HG03575 (cell line): ENCODE data around the gene SPATA16.

Source experiments
- ATAC-seq: cut with Tn5 transposase; IDR thresholded peaks from one replicate; pipeline ENCODE4 v1.9.1; 2021; ENCODE audit not compliant: unreplicated experiment, insufficient number of reproducible peaks, low FRiP score; ENCODE audit errors: extremely low read depth

The SPATA16 gene

DNA sequence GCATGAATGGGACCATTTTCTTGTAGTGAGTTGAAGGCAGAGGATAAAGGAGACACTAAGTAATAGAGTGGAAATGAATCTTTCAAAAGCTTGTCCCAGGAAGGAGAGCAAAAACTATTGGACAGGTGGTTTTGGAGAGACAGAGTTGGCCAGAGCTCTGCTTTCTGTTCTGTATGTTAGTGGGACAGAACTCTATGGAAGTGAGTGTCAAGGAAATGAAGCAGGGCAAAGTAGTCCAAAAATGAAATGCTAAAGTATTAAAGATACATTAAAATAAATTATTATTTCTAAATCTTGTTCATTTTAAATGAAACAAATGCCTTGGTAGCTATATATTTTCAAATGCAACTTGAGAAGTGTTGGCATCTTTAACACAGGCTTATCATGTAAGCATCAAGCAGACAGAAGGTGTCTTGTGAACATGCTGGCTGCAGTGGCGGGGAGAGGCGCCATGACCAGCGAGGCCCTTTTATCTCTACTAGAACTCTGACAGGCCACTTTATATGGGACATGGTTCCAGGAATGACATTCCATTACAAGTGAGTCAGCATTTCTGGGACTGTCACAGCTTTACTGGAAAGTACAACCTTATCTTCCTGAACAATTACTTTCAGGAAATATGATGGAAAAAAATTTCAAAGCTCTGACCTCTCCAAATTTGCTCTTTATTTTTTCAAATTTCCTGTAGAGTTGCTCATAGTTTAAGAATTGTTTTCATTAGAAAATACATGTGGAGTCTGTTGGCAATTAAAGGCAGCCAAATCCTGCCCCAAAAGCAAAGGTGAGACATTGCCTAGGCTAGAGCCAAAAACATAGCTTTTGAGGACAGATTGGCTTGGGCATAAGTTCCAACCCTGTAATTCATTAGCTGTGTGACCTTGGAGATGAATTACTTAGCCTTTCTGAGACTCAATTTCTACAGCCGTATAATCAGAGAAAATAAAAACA is 284.0 kb downstream of the SPATA16 start:
- ATAC-seq: no peak

DNA sequence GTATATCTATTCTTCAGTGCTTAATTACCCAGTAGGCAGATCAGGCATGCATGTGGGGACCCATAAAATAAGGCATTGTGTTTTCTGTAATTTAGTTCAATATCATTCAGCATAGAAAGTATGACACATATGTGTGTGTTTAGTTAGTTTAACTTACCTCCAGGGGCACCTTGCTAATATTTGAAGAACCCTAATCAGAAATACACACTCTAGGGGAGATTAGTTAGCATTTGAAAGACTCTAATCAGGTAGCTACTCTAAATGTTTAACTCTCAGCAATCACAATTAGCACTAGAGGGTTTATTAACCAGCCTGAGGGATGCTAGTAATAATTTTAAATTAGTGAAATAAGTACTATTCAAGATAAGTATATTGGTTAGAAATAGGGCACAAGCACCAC is 286.0 kb downstream of the SPATA16 start:
- ATAC-seq: no peak

DNA sequence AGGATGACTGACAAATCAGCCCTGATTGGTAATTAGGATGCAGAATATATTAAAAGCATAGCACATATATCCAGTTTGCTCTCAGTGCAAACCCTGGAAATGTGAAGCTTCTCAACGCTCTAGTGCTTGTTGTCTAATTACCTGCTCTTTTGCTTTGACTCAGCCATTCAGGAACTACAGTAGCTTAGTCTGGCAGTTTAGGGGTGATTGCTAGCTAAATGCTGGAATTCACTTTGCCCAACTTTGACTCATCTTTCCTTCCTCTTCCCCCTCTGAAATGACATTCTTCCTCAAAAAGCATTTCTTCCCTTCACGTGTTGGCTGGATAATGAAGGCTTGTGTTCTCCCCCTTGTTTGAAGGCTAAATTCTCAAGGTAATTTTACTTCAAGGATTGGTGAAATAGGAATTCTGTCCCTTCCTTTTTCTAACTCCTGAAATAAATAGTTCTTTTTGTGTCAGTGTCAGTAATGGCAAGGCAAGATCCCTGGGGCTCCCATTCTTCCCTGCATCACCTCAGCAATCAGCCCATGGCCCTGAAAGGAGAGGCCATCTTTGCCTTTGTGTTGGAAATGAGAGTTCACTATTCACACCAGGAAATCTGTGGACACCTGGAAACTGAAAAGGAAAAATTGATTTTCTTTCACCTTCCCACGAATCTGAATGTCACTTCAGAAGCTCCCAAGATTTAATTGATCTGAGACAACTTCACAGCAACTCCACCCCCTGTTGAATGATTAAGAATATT is 286.9 kb downstream of the SPATA16 start:
- ATAC-seq: no peak

DNA sequence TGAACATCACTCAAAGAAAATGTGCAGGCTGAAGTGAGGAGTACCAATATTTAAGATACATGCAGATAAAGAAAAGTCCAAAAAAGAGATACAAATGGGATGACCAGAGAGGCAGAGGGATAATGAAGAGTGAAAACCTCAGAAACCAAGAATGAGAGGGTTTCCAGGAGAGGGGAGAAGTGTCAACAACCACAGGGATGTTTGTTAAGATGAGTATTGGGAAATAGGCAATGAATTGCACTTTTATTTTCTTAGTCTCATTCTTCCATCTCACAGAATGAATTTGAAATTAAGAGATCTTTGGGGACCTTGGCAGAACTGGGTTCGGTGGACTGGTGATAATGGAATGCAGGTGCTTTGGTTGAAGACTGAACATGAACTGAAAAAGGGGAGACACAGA is 288.0 kb downstream of the SPATA16 start:
- no peak for ATAC-seq

DNA sequence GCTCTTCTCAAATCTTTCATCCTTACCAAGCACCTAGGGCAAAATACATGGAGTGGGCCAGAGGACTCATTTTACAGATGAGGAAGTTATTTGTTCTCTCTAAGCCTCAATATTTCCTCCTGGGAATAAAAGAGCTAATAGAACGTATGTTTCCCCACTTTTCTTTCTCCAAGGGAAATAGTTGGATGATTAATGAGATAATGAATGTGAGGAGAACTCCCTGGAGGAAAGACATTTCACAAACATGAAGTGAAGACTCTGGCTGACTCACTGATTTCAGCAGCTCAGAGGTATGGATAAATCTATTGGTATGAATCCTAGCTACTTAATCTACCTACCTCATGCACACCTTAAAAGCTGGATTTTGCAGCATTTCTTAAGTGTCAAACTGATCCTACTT is 292.1 kb downstream of the SPATA16 start:
- ATAC-seq: no peak

DNA sequence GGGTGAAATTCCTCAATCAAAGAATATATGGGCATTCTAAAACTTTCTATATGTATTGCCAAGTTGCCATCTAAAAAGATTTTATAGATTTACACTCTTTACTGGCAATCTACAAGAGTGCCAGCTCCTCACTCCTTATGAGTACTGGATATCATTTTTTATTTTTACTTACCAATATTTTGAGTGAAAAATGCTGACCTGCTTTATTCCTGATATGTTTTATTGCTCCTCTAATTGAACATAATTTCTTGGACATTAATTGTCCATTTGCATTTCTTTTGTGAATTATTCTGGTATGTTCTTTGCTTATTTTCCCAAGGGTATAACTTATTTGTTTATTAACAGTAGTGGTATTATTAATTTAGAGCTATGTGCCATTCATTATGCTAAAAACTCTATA is 293.7 kb downstream of the SPATA16 start:
- no peak for ATAC-seq

DNA sequence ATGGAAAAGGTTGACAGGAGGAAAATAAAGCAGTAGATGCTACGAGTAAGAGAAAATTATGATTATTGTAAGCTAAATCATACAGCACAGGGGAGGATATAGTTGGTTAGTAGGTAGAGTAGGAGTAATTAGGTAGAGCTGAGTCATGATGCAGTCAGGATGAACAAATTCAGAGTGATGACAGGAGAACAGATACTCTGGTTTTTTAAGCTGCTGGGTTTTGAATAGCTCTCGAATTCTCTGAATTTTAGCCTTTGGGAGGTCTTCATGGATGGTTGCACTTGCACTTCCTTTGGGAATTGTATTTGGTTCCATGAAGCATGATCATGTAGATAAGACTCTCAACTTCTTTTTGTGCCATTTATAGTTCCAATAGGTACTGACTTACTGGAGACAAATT is 294.3 kb downstream of the SPATA16 start:
- ATAC-seq: no peak

DNA sequence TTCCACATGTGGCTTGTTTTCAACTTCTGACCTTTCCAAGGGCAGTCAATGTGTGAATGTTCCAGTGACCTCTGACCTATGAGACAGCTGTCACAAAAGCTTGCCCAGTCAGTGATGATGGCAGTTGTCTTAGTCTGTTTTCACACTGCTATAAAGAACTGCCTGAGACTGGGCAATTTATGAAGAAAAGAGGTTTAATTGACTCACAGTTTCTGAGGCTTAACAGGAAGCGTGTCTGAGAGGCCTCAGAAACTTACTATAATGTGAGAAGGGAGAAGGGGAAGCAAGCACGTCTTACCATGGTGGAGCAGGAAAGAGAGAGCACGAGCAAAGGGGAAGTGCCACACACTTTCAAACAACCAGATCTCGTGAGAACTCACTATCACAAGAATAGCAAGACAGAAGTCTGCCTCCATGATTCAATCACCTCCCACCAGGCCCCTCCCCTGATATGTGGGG is 294.9 kb downstream of the SPATA16 start:
- no peak for ATAC-seq

DNA sequence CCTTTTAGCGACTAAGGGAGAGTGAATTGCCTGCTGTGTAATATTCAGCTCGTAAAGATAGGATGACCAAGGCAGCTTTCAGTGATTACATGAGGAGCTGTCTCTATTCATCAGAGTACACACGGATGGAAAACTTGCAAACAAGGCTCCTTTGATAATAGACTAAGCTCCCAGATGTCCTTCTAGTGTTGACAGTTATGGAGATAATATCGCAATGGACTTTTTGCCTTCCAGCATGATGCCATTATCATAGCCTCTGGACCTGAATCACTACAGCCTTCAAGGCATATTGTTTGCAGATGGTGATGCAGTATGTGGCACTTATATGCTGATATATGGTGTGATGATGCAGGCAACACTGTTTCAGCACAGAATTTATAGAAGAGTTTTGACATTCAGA is 296.6 kb downstream of the SPATA16 start:
- ATAC-seq: no peak

DNA sequence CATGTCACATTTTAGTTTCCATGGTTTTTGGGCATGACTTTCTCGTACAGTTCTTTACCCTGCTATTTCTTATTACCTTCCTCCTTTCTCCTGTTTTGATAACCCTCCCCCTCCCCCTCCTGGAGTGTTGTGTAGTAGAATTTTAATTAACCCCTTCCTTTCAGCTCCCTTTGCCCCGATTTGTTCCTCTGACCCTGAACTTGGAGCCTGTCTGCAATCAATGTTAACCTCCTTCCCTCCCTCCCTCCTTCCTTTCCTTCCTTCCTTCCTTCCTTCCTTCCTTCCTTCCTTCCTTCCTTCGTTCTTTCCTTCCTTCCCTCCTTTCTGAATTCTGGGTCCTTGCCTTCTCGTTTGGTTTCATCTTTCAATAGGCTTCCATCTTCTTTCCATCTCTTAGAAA is 300.1 kb downstream of the SPATA16 start:
- ATAC-seq: no peak

DNA sequence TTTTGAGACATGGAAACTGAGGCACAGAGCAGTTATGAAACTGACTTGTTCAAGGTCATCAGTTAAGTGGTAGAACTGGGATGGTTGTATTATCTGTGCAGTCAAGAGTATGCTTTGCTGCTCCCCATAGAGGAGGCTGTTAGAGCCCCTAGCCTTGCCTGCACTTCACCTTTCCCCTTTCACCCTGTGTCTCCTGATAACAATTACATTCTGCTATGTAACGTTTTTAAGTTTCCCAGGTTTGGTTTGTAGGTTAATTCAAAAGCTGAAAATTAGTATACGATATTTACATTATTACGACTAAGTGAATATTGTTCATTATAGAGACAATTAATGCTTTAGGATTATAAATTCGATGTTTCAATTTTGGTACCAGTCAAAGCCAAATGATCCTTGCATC is 300.6 kb downstream of the SPATA16 start:
- no peak for ATAC-seq

DNA sequence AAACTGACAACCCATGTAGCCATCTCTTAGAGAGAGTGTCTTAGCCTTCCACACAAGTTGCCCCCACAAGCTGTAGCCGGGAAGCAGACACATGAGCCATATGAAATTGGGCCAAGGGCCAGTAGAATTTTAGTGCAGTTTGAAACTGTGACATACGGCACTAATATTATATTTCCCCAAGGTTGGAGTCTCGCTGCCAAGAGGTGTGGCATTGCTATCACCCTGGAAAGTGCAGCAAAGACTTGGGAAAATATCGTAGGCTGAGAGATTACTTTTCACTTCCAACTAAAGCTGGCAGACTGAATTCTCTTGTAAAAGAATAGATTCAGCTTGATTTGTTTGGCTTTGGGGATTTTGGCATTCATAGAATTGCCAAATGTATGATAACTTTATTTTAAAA is 301.4 kb downstream of the SPATA16 start:
- no peak for ATAC-seq
